NCI-H1436 (cell line): Measurements from ENCODE around the gene ANKS1B.

Experiments used
- DNase-seq: peaks from one replicate; lab custom pipeline; 2025; lab: John Stamatoyannopoulos, UW

ANKS1B gene

GRCh38 chr12:99453836-99454538 is 530.7 kb downstream of the ANKS1B start:
- no peak for DNase-seq

GRCh38 chr12:99450036-99450630 is 534.6 kb downstream of the ANKS1B start:
- no peak for DNase-seq

DNA sequence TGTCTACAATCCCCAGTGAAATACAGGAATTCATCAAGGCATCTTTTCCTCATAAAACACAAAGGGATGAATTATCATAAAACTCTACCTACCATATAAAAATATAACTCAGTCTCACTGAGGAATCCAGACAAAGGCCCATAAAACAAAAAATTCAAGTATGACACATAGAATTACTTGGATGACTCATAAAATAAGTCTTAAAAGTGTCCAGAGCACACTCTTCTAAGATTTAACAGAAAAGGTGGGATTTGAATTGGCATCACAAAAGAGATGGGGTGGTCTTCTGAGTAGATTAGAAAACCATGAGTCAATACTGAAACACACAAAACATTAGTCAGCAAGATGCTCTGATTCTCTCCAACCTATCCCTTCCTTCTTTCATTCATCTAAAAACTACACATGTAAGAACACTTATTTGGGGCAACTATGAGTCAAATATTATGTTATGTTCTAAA is 539.8 kb downstream of the ANKS1B start:
- DNase-seq, result no peak

DNA sequence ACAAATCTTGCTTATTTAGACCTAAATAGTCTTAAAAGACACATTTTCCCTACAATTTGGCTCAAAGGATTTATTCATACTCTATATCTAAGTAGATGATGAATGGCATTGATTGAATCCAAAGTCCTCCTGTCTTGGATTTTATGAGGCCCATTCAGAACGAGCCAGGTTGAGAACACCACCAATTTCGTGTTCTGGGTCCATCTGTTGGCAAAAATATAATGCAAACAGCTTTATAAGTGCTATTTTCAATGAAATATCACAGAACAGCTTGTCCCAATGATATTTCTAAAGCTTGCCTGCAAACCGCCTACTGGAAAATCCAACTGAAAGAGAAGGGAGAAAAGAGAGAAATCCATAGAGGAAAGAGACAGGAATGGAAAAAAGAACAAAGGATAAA is 542.0 kb downstream of the ANKS1B start:
- DNase-seq, result no peak

DNA sequence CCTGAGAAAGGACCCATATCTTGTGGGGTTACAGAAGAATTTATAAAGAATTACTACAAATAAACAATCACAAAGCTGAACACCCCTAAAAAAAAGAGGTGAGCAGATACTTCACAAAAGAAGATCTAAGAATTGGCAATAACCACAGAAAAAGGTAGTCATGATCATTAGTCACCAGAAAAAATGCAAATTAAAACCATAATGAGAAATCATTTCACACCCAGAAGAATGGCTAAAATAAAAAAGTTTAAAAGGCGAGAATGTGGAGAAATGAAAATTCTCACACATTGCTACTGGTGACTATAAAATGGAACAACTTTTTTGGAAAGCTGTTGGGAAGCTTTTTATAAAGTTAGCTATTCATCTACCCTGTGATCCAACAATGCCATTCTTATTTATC is 545.3 kb downstream of the ANKS1B start:
- no peak for DNase-seq

DNA sequence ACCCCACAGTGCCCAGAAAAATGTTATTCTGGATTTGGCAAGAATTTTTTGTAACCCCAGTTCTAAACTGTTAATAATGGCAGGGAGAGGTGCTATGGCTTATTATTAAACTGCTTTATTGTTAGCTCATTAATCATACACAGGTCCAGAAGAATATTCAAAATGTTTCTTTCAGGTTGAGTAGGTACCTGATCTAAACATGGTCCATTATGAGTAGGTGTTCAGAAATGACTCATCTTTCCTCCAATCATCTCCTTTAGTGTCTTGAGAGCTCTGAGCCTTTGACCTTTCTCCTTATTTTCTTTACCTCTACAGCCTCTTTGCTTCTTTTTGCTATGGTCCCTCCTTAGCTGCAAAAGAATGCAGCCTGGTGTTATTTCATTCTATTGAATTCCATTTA is 548.2 kb downstream of the ANKS1B start:
- no peak for DNase-seq

- no peak for DNase-seq
These were observed 549.5 kb downstream of the ANKS1B start for GRCh38 chr12:99435095-99435791.

DNA sequence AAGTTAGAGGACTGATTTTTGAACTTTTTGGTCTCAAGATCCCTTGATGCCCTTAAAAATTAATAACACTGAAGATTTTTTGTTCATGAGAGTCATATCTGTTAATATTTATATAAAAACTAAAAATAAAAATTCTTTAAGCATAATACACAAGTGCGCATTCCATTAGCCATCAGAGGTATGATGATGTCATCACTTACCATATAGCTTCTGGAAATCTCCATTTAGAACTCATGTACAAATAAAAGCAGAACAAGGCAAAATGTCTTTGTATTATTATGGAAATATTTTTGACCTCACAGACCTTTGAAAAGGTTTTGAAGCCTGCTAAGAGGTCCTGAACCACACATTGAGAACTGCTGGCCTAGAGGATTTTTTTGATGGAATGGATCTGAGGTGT is 551.6 kb downstream of the ANKS1B start:
- DNase-seq, result no peak

DNA sequence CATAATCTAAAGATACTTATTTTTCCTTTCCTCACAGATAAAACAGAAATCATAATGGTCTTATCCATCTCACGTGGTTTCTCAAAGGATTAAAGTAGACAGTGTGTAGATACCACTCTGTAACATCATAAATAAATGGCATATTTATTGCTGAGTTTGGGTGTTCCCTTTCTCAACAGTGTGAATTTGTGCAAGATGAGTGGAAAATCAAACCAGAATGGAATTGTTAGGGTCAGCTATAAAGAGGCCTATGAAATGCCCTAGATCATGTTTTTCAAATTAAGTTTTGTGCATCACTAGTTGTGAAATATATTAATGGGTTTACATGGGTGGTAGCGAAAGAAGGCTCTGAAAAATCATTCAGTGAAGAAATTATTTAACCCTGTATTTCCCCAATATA is 553.5 kb downstream of the ANKS1B start:
- no peak for DNase-seq

DNA sequence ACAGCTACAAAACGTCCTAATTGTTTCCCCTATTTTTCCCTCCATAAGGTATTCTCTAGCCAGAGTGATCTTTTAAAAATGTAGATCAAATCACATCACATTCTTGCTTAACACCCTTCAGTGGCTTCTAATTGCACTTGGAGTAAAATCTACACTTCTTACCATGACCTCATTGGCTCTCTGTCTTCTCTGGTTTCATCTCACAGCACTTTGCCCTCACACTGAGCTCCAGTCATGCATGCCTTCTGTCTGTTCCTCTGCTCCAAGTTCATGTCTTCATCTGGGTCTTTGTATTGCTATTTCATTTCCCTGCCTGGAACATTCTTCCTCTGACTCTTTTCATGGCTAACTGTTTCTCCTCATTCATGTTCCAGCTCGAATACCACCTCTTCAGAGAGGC is 557.6 kb downstream of the ANKS1B start:
- DNase-seq, result no peak

- no peak for DNase-seq
These were observed 566.4 kb downstream of the ANKS1B start for GRCh38 chr12:99418379-99418778.

DNA sequence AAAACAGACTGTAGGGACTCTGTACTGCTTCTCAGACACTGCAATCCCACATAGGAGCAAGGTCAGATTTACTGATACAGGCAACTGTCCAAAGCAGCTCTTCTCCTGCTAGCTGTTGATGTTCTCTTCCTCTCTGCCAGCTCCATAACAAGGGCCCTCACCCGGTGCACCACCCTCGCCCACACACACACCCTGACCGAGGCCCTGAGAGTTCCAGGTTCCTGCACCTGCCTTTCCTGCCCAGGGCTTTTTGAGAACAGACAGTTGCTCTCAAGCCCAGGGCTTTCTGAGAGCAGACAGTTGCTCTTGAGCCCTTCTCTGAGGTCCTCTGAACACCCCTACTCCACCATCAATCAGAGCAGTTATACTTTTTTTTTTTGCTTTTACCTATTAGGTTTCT is 571.0 kb downstream of the ANKS1B start:
- DNase-seq, result no peak

DNA sequence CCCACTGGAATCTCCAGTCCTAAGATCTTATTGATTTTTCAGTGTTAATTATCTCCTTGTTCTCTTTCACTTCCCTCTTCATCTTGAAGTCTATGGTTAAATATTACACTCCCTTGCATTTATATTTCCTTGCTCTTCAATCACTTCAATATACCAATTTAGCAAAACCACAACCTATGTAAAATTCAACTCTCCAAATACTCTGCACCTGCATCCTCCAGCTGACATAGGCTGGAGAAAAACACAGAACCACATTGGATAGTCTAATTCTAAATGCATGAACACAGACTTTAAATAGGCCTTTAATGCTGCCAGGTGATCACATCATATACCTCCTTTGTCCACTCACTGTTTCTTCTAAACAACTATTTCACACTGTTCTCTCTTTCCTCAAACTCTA is 591.0 kb downstream of the ANKS1B start:
- no peak for DNase-seq

DNA sequence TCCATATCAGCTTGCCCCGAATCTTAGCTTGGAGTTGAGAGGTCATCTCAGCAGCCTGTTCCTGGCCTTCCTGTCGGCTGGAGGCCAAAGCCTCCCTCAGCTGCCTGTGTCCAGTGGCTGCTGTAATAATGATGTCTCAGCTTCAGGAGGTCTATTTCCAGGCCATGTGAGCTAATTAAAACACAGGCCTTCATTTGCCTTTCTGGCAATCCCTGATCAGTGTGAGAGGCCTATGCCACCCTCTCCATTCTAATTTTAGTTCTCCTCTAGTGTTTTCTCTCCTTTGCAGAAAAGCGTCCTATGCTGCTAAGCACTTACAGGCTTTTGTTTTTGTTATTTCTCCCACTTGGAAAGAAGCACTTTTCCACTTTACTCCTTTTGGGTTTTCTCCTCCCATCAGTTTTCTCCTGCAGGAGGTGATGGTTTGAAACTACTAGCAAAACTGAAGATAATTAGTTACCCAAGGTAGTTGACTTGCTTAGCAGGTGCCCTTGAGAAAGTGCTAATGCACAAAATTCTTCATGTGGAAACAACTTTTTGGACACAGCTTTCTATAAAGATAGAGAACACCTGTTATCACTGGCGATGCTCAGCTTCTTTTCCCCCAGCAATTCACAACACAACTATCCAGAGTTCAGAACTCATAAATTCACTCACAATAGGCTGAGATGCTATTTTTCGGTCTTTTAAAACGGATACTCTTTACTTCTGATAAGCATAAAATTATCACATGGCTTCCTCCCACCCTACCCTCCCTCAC is 592.5 kb downstream of the ANKS1B start:
- DNase-seq, result no peak

- no peak for DNase-seq
These were observed 594.0 kb downstream of the ANKS1B start for GRCh38 chr12:99390707-99391106.

- DNase-seq, result no peak
These were observed 595.0 kb downstream of the ANKS1B start for GRCh38 chr12:99389751-99390150.

GRCh38 chr12:99388671-99389195 is 596.0 kb downstream of the ANKS1B start:
- no peak for DNase-seq

- no peak for DNase-seq
These were observed 597.1 kb downstream of the ANKS1B start for GRCh38 chr12:99387661-99388060.

- no peak for DNase-seq
These were observed 597.8 kb downstream of the ANKS1B start for GRCh38 chr12:99386907-99387306.

DNA sequence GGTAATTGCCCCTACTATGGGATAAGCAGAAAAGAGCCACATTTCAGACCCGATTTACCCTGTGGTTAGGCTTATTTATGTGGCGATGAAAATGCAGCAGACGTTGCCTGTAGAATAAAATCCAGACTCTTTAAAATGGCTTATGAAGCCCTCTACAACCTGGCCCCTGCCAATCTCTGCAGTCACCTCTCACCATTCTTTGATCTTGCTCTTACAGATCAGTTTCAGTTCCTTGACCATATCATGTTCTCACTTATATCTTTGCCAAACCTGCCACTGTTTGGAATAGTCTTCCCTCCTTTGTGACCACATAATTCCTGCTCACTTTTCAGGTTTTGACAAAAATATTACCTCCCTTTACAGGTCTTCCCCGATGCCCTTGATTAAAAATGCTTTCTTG is 601.5 kb downstream of the ANKS1B start:
- no peak for DNase-seq

- no peak for DNase-seq
These were observed 602.7 kb downstream of the ANKS1B start for GRCh38 chr12:99381992-99382391.

DNA sequence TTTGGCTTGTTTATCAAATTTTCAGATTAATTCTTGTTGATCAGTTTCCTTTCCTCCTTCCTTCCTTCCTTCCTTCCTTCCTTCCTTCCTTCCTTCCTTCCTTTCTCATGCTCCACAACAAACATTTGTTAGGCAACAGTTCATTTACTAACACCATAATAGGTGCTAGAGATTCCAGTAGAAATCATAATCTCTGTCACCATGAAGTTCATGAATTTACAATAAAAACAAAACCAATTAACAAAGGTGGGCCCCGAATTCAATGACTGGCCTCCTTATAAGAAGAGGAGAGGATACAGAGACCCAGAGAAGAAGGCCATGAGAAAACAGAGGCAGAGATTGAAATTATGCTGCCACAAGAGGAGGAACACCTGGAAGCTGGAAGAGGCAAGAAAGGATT is 604.0 kb downstream of the ANKS1B start:
- no peak for DNase-seq
